Measurements from ENCODE around the gene FIZ1.
A peak's percentile ranks its signal among the peaks of the same experiment; 100 is the strongest.

FIZ1 gene, protein sequence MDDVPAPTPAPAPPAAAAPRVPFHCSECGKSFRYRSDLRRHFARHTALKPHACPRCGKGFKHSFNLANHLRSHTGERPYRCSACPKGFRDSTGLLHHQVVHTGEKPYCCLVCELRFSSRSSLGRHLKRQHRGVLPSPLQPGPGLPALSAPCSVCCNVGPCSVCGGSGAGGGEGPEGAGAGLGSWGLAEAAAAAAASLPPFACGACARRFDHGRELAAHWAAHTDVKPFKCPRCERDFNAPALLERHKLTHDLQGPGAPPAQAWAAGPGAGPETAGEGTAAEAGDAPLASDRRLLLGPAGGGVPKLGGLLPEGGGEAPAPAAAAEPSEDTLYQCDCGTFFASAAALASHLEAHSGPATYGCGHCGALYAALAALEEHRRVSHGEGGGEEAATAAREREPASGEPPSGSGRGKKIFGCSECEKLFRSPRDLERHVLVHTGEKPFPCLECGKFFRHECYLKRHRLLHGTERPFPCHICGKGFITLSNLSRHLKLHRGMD

GRCh38 chr19:55599468-55599841, at the start of gene FIZ1:
TSS of gene FIZ1 (minus strand) at chr19:55599517. CDS start at chr19:55597865, 1,652 bp downstream.
- Mint-ChIP-seq H3K4me3 (peak within 1 kb of the TSS; percentile 97), H3K27me3 (no peaks in the 10 kb centered on the region), H3K36me3 (ENCODE audit: low read depth) (peaks cover 30% of the 10 kb centered on the region), H3K27ac (peak within 1 kb of the TSS; percentile 99), H3K4me1 (peaks cover 26% of the 10 kb centered on the region), H3K9me3 (peaks cover 4% of the 10 kb centered on the region)
- peak; percentile 72 for ATAC-seq
- DNase-seq = peak; percentile 96

DNA sequence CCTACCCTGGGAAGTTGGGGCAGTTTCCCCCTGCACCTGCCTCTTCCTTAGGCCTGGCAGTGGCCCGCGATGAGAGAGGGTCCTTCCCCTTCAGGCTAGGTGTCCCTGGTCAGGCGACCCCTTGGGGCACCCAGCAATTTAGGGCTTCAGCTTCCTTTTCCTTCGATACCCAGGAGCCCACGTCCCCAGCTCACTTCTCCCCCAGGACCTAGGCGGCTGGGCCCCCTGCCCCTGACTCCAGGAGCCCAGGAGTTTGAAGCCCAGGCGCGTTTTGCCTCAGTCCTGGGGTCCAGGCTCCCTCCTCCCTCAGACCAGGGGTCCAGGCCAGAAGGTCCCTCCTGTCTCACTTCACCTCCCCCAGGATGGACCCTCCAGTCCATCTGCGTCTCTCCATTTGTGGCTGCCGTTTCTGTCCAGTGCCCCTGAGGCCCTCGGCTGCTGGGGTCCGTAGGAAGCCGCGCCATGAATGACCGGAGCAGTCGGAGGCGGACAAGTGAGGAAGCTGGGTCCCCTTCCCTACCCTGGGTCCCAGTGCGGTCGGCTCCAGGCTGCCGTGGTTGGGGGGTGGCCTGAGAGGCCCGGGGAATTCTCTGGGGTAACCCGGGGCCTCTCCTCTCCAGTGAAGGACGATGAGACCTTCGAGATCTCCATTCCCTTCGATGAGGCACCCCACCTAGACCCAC, 49.4 kb upstream of the FIZ1 start:
- Mint-ChIP-seq H3K27ac (peak overlapping the region; percentile 77), H3K36me3 (ENCODE audit: low read depth) (peaks cover 29% of the 10 kb centered on the region), H3K27me3 (peaks cover 1% of the 10 kb centered on the region), H3K4me3 (peak overlapping the region; percentile 77), H3K4me1 (peaks cover 61% of the 10 kb centered on the region), H3K9me3 (no peaks in the 10 kb centered on the region)
- no peak for ATAC-seq
- no peak for DNase-seq

DNA sequence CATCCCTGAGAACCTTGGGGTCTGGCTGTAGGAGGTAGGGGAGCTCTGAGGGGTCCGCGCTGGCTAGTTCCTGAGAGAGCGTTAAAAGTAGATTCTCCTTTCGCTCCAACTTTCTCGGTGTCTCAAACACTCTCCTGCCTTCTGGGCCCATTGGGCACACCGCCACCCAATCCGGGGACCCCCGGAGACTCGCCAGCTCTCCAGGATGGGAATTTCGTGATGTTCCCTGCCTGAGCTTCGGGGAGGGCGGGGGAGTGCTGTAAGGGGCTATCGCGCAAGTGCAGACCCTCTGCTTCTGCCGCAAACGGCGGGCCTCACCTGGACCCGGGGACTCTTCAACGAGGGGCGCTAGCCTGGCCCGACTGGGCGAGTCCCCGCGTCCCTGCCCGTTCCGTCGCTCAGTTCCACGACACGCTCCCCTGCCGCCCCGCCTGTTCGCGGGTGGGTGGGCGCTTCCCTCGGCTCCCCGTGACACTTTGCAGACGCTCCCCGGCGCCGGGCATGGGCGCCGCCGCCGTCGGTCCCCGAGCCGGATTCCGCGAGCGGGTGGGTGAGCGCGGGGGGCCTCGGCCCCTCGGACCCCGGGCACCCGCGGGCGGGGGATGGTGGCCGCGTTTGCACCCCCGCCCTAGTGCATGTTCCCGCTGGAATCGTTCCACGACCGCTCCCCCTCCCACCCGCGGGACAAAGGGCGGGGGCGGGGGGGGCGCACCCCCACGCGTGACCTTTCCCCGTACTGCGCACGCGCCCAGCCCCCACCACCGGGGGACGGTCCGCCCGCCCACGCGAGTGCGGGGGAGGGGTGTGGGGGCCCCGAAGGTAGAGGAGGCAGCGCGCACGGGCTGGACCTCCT, 48.6 kb upstream of the FIZ1 start, which contains the start of gene CCDC106:
CCDC106 (plus strand) TSS at position 481 of the 853 bp plus-strand sequence. CDS start 835 bp downstream, outside the sequence.
- peak within 1 kb of the TSS; percentile 77 for H3K27ac Mint-ChIP-seq
- H3K4me3 Mint-ChIP-seq = peak within 1 kb of the TSS; percentile 81
- no peaks in the 10 kb centered on the region for H3K9me3 Mint-ChIP-seq
- ATAC-seq (peak; percentile 1), DNase-seq (peak; percentile 54)
- peaks cover 33% of the 10 kb centered on the region for H3K36me3 Mint-ChIP-seq (ENCODE audit: low read depth)
- H3K4me1 Mint-ChIP-seq = peaks cover 64% of the 10 kb centered on the region
- peaks cover 2% of the 10 kb centered on the region for H3K27me3 Mint-ChIP-seq

DNA sequence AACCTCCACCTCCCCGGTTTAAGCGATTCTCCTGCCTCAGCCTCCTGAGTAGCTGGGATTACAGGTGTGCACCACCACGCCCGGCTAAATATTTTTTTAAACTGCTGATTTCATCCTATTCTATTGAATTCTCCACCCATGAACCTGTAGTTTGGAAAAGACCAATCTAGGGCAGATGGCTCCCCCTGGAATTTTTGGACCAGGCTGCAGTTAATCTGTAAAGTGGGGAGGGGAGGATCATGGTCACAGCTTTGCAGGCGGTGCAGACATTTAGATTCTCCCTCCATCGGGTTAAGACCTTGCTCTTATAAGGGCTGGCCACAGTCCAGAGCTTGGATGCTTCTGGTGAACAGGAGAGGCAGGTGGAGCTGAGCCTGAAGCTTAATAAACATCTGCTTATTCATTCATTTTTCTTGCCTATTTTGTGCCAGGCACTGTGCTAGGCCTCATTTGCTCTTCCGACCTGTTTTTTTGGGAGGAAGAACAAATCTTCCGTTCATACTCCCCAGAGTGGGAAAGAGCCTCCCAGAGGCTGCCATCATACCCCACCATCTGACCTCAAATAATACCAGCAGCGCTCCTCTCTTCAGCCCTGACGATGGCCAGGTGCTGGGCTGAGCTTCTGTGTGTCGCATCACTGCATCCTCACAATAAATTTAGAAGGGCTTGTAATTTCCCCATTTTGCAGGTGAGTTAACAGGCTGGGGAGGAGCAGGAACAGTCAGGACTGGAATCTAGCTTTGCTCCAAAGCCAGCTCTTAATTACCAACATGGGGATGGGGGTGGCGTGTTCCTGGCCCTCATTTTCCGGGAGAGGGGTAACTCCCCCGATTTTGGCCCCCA, 47.8 kb upstream of the FIZ1 start:
- ATAC-seq = no peak
- H3K36me3 Mint-ChIP-seq (ENCODE audit: low read depth) = peaks cover 33% of the 10 kb centered on the region
- peaks cover 2% of the 10 kb centered on the region for H3K27me3 Mint-ChIP-seq
- H3K27ac Mint-ChIP-seq = peak overlapping the region; percentile 71
- no peak for DNase-seq
- peaks cover 65% of the 10 kb centered on the region for H3K4me1 Mint-ChIP-seq
- H3K9me3 Mint-ChIP-seq = no peaks in the 10 kb centered on the region
- H3K4me3 Mint-ChIP-seq = peak overlapping the region; percentile 81

GRCh38 chr19:55645512-55645881, 46.2 kb upstream of the FIZ1 start:
- peak overlapping the region; percentile 72 for H3K27ac Mint-ChIP-seq
- DNase-seq = no peak
- H3K27me3 Mint-ChIP-seq = peaks cover 2% of the 10 kb centered on the region
- peaks cover 38% of the 10 kb centered on the region for H3K36me3 Mint-ChIP-seq (ENCODE audit: low read depth)
- H3K4me1 Mint-ChIP-seq = peaks cover 65% of the 10 kb centered on the region
- no peak for ATAC-seq
- H3K9me3 Mint-ChIP-seq = no peaks in the 10 kb centered on the region
- peak overlapping the region; percentile 94 for H3K4me3 Mint-ChIP-seq

DNA sequence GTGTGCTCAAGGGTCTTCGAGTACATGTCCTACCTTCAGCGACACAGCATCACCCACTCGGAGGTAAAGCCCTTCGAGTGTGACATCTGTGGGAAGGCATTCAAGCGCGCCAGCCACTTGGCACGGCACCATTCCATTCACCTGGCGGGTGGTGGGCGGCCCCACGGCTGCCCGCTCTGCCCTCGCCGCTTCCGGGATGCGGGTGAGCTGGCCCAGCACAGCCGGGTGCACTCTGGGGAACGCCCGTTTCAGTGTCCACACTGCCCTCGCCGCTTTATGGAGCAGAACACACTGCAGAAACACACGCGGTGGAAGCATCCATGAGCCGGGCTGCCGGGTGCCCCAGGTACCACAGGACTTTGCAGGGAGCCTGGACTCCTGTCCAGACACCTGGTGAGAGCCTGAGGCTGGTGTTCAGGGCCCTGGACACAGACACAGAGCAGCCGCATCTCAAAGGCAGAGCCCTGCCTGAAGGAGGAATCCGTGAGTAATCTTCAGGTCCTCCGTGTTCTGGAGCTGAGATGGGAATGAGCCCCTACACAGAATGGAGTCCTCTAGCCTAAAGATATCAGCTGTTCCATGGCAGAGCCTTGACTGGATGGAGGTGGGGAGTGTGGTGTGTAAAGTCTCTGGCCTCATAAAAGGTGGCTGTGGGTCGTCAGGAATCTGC, 45.7 kb upstream of the FIZ1 start:
- peaks cover 65% of the 10 kb centered on the region for H3K4me1 Mint-ChIP-seq
- H3K27me3 Mint-ChIP-seq = peaks cover 2% of the 10 kb centered on the region
- ATAC-seq (no peak), DNase-seq (no peak)
- peak overlapping the region; percentile 99 for H3K27ac Mint-ChIP-seq
- H3K36me3 Mint-ChIP-seq (ENCODE audit: low read depth) = peaks cover 41% of the 10 kb centered on the region
- peak overlapping the region; percentile 94 for H3K4me3 Mint-ChIP-seq
- H3K9me3 Mint-ChIP-seq = no peaks in the 10 kb centered on the region

- H3K36me3 Mint-ChIP-seq (ENCODE audit: low read depth) = peaks cover 45% of the 10 kb centered on the region
- peaks cover 65% of the 10 kb centered on the region for H3K4me1 Mint-ChIP-seq
- ATAC-seq (no peak), DNase-seq (no peak)
- H3K27me3 Mint-ChIP-seq = peaks cover 2% of the 10 kb centered on the region
- peak overlapping the region; percentile 94 for H3K4me3 Mint-ChIP-seq
- H3K9me3 Mint-ChIP-seq = no peaks in the 10 kb centered on the region
- peak overlapping the region; percentile 99 for H3K27ac Mint-ChIP-seq
These were observed 45.0 kb upstream of the FIZ1 start for GRCh38 chr19:55644191-55644833.

GRCh38 chr19:55643887-55644176, 44.5 kb upstream of the FIZ1 start:
- ATAC-seq (no peak), DNase-seq (no peak)
- Mint-ChIP-seq H3K27me3 (peaks cover 2% of the 10 kb centered on the region), H3K27ac (peak overlapping the region; percentile 99), H3K36me3 (ENCODE audit: low read depth) (peaks cover 50% of the 10 kb centered on the region), H3K4me3 (peak overlapping the region; percentile 94), H3K9me3 (no peaks in the 10 kb centered on the region), H3K4me1 (peaks cover 65% of the 10 kb centered on the region)

DNA sequence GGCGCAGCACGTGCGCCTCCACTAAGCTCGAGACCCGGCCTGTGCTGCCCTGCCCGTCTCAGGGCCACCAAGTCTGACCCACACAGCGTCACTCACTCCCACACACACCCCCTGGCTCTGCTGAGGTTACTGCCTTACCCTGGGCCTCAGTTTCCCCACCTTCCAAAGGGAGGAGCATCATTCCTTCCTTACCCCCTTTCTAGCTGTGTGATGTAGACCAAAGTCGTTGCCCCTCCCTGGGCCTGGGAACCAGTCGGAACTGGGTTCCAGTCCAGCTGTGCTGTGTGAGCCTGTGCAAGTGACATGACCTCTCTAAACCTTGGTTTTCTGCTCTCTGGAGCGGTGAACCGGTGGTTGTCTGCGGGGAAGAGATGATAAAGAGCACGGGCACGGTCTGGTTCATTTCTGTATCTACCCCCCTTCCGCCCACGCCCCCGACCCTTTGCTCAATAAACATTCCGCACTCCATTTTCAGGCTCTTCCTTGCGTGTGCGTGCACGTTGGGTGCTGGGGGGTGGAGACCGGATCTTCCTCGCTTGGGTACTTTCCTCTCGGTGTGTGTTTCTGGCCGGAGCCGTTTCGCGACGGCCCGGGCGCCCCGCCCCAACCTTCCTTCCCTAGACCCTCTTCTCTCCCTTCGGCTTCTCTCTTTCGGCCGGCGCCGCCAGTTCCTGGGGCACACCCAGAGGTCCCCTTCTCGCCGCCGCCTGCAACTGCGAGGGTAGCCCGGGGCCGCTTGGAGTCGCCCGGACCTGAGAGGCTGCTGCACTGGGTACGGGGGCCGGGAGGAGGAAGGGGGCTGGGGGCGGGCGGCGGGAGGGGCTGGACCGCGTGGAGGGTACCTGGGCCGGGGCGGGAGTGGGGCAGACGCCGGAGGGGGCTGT, 43.9 kb upstream of the FIZ1 start, which contains the start of gene ZNF581:
ZNF581 (plus strand) TSS at position 647 of the 884 bp plus-strand sequence. CDS start 923 bp downstream, outside the sequence.
- no peaks in the 10 kb centered on the region for H3K9me3 Mint-ChIP-seq
- peaks cover 66% of the 10 kb centered on the region for H3K4me1 Mint-ChIP-seq
- H3K4me3 Mint-ChIP-seq = peak within 1 kb of the TSS; percentile 94

DNA sequence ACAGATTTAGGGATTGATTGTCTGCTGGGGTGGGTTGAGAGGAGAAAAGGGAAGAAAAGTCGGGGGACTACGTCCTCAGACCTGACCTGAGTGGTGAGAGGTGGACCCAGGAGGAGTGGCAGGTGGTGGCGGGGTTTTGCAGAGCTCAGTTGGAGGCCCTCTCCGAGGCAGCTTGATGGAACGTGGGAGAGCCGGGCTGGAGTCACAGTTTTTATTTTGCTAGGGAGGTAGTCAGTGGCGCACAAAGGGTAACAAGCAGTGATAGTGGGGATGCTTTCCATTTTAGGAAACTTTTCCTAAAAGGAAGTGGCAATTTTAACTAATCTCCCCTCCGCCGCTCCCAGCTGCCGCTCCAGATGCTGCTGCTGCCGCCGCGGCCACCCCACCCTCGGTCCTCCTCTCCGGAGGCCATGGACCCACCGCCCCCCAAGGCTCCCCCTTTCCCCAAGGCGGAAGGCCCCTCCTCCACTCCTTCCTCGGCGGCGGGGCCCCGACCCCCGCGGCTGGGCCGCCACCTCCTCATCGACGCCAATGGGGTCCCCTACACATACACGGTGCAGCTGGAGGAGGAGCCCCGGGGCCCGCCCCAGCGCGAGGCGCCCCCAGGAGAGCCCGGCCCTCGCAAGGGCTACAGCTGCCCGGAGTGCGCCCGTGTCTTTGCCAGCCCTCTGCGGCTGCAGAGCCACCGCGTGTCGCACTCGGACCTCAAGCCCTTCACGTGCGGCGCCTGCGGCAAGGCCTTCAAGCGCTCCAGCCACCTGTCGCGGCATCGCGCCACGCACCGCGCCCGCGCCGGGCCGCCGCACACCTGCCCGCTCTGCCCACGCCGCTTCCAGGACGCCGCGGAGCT, 43.1 kb upstream of the FIZ1 start:
- H3K36me3 Mint-ChIP-seq (ENCODE audit: low read depth) = peaks cover 60% of the 10 kb centered on the region
- no peaks in the 10 kb centered on the region for H3K9me3 Mint-ChIP-seq
- peak overlapping the region; percentile 94 for H3K4me3 Mint-ChIP-seq
- ATAC-seq (peak; percentile 18), DNase-seq (peak; percentile 54)
- H3K4me1 Mint-ChIP-seq = peaks cover 70% of the 10 kb centered on the region
- H3K27ac Mint-ChIP-seq = peak overlapping the region; percentile 99
- H3K27me3 Mint-ChIP-seq = peaks cover 2% of the 10 kb centered on the region

More for the DNA sequence above, 43.9 kb upstream of the FIZ1 start, which contains the start of gene ZNF581:
- Mint-ChIP-seq H3K27ac (peak within 1 kb of the TSS; percentile 99), H3K36me3 (ENCODE audit: low read depth) (peaks cover 53% of the 10 kb centered on the region), H3K27me3 (peaks cover 2% of the 10 kb centered on the region)
- peak; percentile 47 for ATAC-seq
- DNase-seq = peak; percentile 84

GRCh38 chr19:55641426-55642152, 42.3 kb upstream of the FIZ1 start:
- Mint-ChIP-seq H3K27ac (peak overlapping the region; percentile 93), H3K36me3 (ENCODE audit: low read depth) (peaks cover 53% of the 10 kb centered on the region), H3K4me1 (peaks cover 70% of the 10 kb centered on the region)

More at GRCh38 chr19:55641426-55642152, 42.3 kb upstream of the FIZ1 start:
- DNase-seq = no peak
- no peaks in the 10 kb centered on the region for H3K9me3 Mint-ChIP-seq
- ATAC-seq = peak; percentile 1
- peak overlapping the region; percentile 94 for H3K4me3 Mint-ChIP-seq
- H3K27me3 Mint-ChIP-seq = peaks cover 2% of the 10 kb centered on the region

All from activated naive CD8-positive, alpha-beta T cell treated with anti-CD3 and anti-CD28 coated beads, Interleukin-2, amount 50 U/mL, for 24 hours (primary cell).